HepG2 (cell line): ENCODE measurements around the gene CRYM. TPM values are rescaled to one million over a fixed set of nuclear protein-coding genes. Genes with fewer than 3 reads are reported as not detected.

Experiments used
- ATAC-seq: fragments of 200-7000 bp; cut with Tn5 transposase; 3 replicates; pipeline ENCODE4 v1.9.1; 2020; ENCODE audit warnings: mild to moderate bottlenecking, moderate library complexity
- BruUV-seq: library from RNA; stranded (reverse); fragments of 400-500 nt; replicated peaks from 2 replicates; lab custom pipeline; 2021; lab: Mats Ljungman, UMichigan
- CTCF ChIA-PET: fragments of 300-600 bp; formaldehyde crosslinking; extraction: SDS; loops from one replicate; lab custom pipeline; 2021; ENCODE audit warnings: low total read pairs, inconsistent platforms, low intra/inter-chr PET ratio; lab: Yijun Ruan, JAX
- POLR2A ChIA-PET: fragments of 350-600 bp; sonication (Branson Sonifier 250); formaldehyde crosslinking; loops from one replicate; lab custom pipeline; 2020; ENCODE audit warnings: antibody characterized with exemption, inconsistent platforms; lab: Yijun Ruan, JAX
- DNase-seq: peaks from one replicate; pipeline ENCODE4 v3.0.0-alpha.2; 2015; ENCODE audit warnings: low spot score
- FAIRE-seq: peaks from 3 replicates; lab custom pipeline; 2011; peaks lifted over from hg19 to GRCh38; lab: Jason Lieb, UNC
- H2AFZ ChIP-seq: one replicate; pipeline ENCODE4 v1.6.1; 2011; ENCODE audit warnings: low read length, inconsistent platforms
- H3K27ac ChIP-seq: fragments of 300-600 bp; 3 replicates; pipeline ENCODE4 v1.8.0; 2011; ENCODE audit warnings: mixed run types, mild to moderate bottlenecking, mixed read lengths, low read length, inconsistent platforms; ENCODE audit not compliant: insufficient read depth; ENCODE audit errors: extremely low read length
- H3K27me3 ChIP-seq, 2 experiments: fragments of 200-600 bp in 1 of 2; 2 replicates in 1 of 2; 3 replicates in 1 of 2; pipeline versions ENCODE4 v1.6.0 to v1.8.0; 2011; ENCODE audit warnings: low read length in 2 of 2, mild to moderate bottlenecking in 2 of 2, moderate library complexity in 2 of 2, inconsistent platforms in 1 of 2; ENCODE audit not compliant: insufficient read depth in 2 of 2, control insufficient read depth in 1 of 2
- H3K36me3 ChIP-seq, 2 experiments: fragments of 200-600 bp in 1 of 2; replicated peaks in 1 of 2; 2 replicates in 1 of 2; 3 replicates in 1 of 2; pipeline versions ENCODE4 v1.5.1 to v1.8.0; 2011; ENCODE audit warnings: low read length in 2 of 2, inconsistent platforms in 1 of 2; ENCODE audit not compliant: insufficient read depth in 2 of 2, control insufficient read depth in 1 of 2
- H3K4me1 ChIP-seq: 2 replicates; pipeline ENCODE4 v1.5.1; 2012; ENCODE audit warnings: low read length, inconsistent platforms; ENCODE audit not compliant: insufficient read depth
- H3K4me2 ChIP-seq: 2 replicates; pipeline ENCODE4 v1.6.0; 2011; ENCODE audit warnings: low read depth, low read length, inconsistent platforms
- H3K4me3 ChIP-seq, 3 experiments: fragments of 200-600 bp in 1 of 3; sonication (generic), shearing (Covaris generic) in 1 of 3; replicated peaks in 1 of 3; 2 replicates each; pipeline ENCODE4 v1.5.1; 2011 to 2016; ENCODE audit warnings: low read length in 3 of 3, inconsistent platforms in 2 of 3, low read depth in 2 of 3, mild to moderate bottlenecking in 2 of 3, control low read depth in 1 of 3, mixed read lengths in 1 of 3; ENCODE audit not compliant: insufficient read depth in 1 of 3
- H3K79me2 ChIP-seq: one replicate; pipeline ENCODE4 v1.6.1; 2011; ENCODE audit warnings: low read length, inconsistent platforms; ENCODE audit not compliant: insufficient read depth
- H3K9ac ChIP-seq: 2 replicates; pipeline ENCODE4 v1.6.0; 2011; ENCODE audit warnings: mild to moderate bottlenecking, low read depth, low read length, inconsistent platforms; ENCODE audit not compliant: insufficient read depth
- H3K9me3 ChIP-seq: 2 replicates; pipeline ENCODE4 v1.5.1; 2012; ENCODE audit warnings: mild to moderate bottlenecking, low read length
- H4K20me1 ChIP-seq: 2 replicates; pipeline ENCODE4 v1.6.0; 2011; ENCODE audit warnings: inconsistent platforms, mild to moderate bottlenecking, low read length, moderate library complexity; ENCODE audit not compliant: insufficient read depth
- AKNA ChIP-seq: sonication (generic); formaldehyde crosslinking; IDR thresholded peaks from 2 replicates; pipeline ENCODE4 v1.4.0; 2020; ENCODE audit warnings: missing genetic modification reagents, borderline replicate concordance
- IKZF5 ChIP-seq: IDR thresholded peaks from 2 replicates; pipeline ENCODE4 v1.6.1; 2018; ENCODE audit warnings: missing genetic modification reagents, mild to moderate bottlenecking, missing compliant biosample characterization
- JUNB ChIP-seq: sonication (generic); formaldehyde crosslinking; IDR thresholded peaks from 2 replicates; pipeline ENCODE4 v1.8.0; 2022; ENCODE audit warnings: missing genetic modification reagents, mild to moderate bottlenecking, borderline replicate concordance
- NFIC ChIP-seq: IDR thresholded peaks from 2 replicates; pipeline ENCODE4 v1.6.1; 2012; ENCODE audit warnings: mild to moderate bottlenecking, low read length, inconsistent platforms
- ZNF878 ChIP-seq: sonication (generic); formaldehyde crosslinking; IDR thresholded peaks from 2 replicates; pipeline ENCODE4 v1.8.1; 2023; ENCODE audit warnings: mild to moderate bottlenecking, missing genetic modification reagents, moderate library complexity
- WGBS: methylation state at CpG from one replicate; pipeline ENCODE4 v1.1.6; 2017; ENCODE audit warnings: low lambda C conversion rate; 5-methylcytosine and 5-hydroxymethylcytosine counted together
- in situ Hi-C: cut with HindIII; loops from 2 replicates; pipeline ENCODE4 v1.10.0; 2017; ENCODE audit warnings: low pct_unique_long_range_greater_than_20kb; ENCODE audit not compliant: extremely low pct_ligation_motif_present
- intact Hi-C: fragments of 100-400 bp; cut with micrococcal nuclease; formaldehyde crosslinking; loops from one replicate; pipeline ENCODE4 v1.10.0; 2022; ENCODE audit not compliant: unreplicated experiment
- polyA plus RNA-seq, 8 experiments: library from polyadenylated mRNA; depleted of rRNA in 3 of 8; stranded (reverse) in 7 of 8; unstranded in 1 of 8; fragments of >200 nt; fragmentation: Illumina TruSeq in 4 of 8; extraction: Trizol in 4 of 8; gene quantifications; 2 replicates each; pipeline versions ENCODE4 v1.2.1 to v1.2.3, GENCODE V29; 2011 to 2016; ENCODE audit warnings: low read depth in 4 of 8, missing spikeins in 1 of 8, mixed read lengths in 1 of 8; ENCODE audit not compliant: insufficient read depth in 1 of 8
- total RNA-seq, 5 experiments: library from RNA; depleted of rRNA; stranded (reverse); fragments of >200 nt; fragmentation: Illumina TruSeq; extraction: Trizol; gene quantifications; 2 replicates each; pipeline ENCODE4 v1.2.3, GENCODE V29; 2016; ENCODE audit warnings: low read depth in 1 of 5

CRYM gene
- total and polyA plus RNA-seq, 2 of the 13 experiments (the other 11 are each of a cell fraction or from before 2014, with no cell fraction given): 1.9 to 2.2 TPM

GRCh38 chr16:21285314-21285713 lies 7.2 kb upstream of the CRYM start (continued):
- TF ChIP-seq AKNA (CRISPR knock-in tag): no peak
- TF ChIP-seq ZNF878 (CRISPR knock-in tag): no peak

- Histone ChIP-seq H4K20me1 (no peaks in the 10 kb centered on the region), H3K4me1 (peaks cover 6% of the 10 kb centered on the region), H3K36me3 (no peaks in the 10 kb centered on the region), H3K79me2 (no peaks in the 10 kb centered on the region), H3K9ac (no peak overlapping the region), H3K27me3 (peaks cover 0 to 18% of the 10 kb centered on the region in 2 experiments; a peak in 4 of 5 replicates), H3K4me2 (peak overlapping the region; percentile 90), H3K27ac (no peak overlapping the region), H3K9me3 (no peaks in the 10 kb centered on the region), H2AFZ (no peak overlapping the region), H3K4me3 (peak overlapping the region in 2 of 3 experiments; percentile 64 to 77; a peak in 5 of 6 replicates)
- ChIA-PET POLR2A (interaction anchor here (1.0 to 2.5 kb wide), 2 partner anchors 11 to 16 kb away, joined by 3 to 9 read pairs; no protein-coding TSS in a partner anchor), CTCF (interaction anchor here (1.0 to 1.5 kb wide), 2 partner anchors 16 to 34 kb away, joined by 3 to 9 read pairs; no protein-coding TSS in a partner anchor)
- intact Hi-C loops (loop anchor here (1.0 to 10.0 kb wide), 2 partner anchors 16 to 270 kb away; no protein-coding TSS in a partner anchor), in situ Hi-C loops (no loop called here)
- 61% methylated on average over 4 of the region's 4 CpGs for WGBS
- DNase-seq (no peak), FAIRE-seq (no peak), ATAC-seq (no peak)
- 0 out of 2 replicates have a peak, but pooled peaks have one; percentile 7 for TF ChIP-seq JUNB (CRISPR knock-in tag)
- no peak for TF ChIP-seq IKZF5 (CRISPR knock-in tag)
- TF ChIP-seq NFIC: 0 out of 2 replicates have a peak, but pooled peaks have one; percentile 13
- TF ChIP-seq, all 625 proteins: peak for 2
- no TSS peak for BruUV-seq
These were observed 6.3 kb upstream of the CRYM start for GRCh38 chr16:21284414-21284813.
